Psoas muscle (tissue), 8 donors: ENCODE results near the gene C10orf105. TPM values are rescaled to one million over a fixed set of nuclear protein-coding genes. Genes with fewer than 3 reads are reported as not detected.
A peak's percentile ranks its signal among the peaks of the same experiment; 100 is the strongest.

Experiments used
- ATAC-seq, 4 donors: fragments of 200-7000 bp; cut with Tn5 transposase; one replicate each; pipeline ENCODE4 v1.9.1; 2020; ENCODE audit warnings: moderate library complexity in 3 of 4, mild to moderate bottlenecking in 2 of 4
- DNase-seq, 2 donors: peaks; one replicate each; pipeline ENCODE4 v3.0.0-alpha.2; 2020
- H3K27ac ChIP-seq: fragments of 200-600 bp; one replicate; pipeline ENCODE4 v1.8.0; 2022
- H3K27me3 ChIP-seq, 3 donors: fragments of 200-600 bp in 1 of 3; one replicate each; pipeline versions ENCODE4 v1.6.1 to v1.8.0; 2013 to 2022; ENCODE audit warnings: low read length in 2 of 3, mild to moderate bottlenecking in 2 of 3, moderate library complexity in 1 of 3; ENCODE audit not compliant: insufficient read depth in 3 of 3
- H3K36me3 ChIP-seq, 2 donors: fragments of 200-600 bp in 1 of 2; one replicate each; pipeline versions ENCODE4 v1.6.1 to v1.8.0; 2013 to 2022; ENCODE audit warnings: low read depth in 1 of 2, mild to moderate bottlenecking in 1 of 2, moderate library complexity in 1 of 2; ENCODE audit not compliant: insufficient read depth in 1 of 2
- H3K4me1 ChIP-seq: fragments of 200-600 bp; one replicate; pipeline ENCODE4 v1.8.0; 2022
- H3K4me3 ChIP-seq: fragments of 200-600 bp; one replicate; pipeline ENCODE4 v1.8.0; 2022; ENCODE audit warnings: mild to moderate bottlenecking
- H3K9me3 ChIP-seq: fragments of 200-600 bp; one replicate; pipeline ENCODE4 v1.8.0; 2022
- CTCF ChIP-seq: fragments of 200-600 bp; IDR thresholded peaks from one replicate; pipeline ENCODE4 v1.8.0; 2022; ENCODE audit warnings: antibody characterized with exemption
- WGBS, 3 donors: extraction: QIAGEN DNeasy Blood & Tissue Kit; methylation state at CpG; one replicate each; pipeline versions ENCODE4 v1.1.6 to v1.1.7; 2013; 5-methylcytosine and 5-hydroxymethylcytosine counted together
- intact Hi-C, 2 donors: fragments of 100-400 bp; cut with DNase I; formaldehyde crosslinking; loops; one replicate each; pipeline versions ENCODE4 v1.11.0 to v1.14.2; 2022
- polyA plus RNA-seq, 3 donors: library from polyadenylated mRNA; stranded (reverse); fragments of 200-250 nt; gene quantifications; one replicate each; pipeline ENCODE4 v1.2.3, GENCODE V29; 2013
- total RNA-seq, 4 donors: library from RNA; stranded (reverse); fragmentation: NEBNext Ultra II Directional in 2 of 4; extraction: Animal tissue kit (Norgen Biotek cat#: 25700) in 2 of 4; gene quantifications; one replicate each; pipeline versions ENCODE4 v1.2.1 to v1.2.4, GENCODE V29; 2021 to 2023
- donor health status: healthy with polysubstance abuse.
- donor health status: DM: no; HTN: no; CAD: no; lungs with moderate emphysema.
- donor health status: Bipolar disorder and iron deficiency.
- donor health status: healthy.
- donor health status: DM: yes; HTN: yes; CAD: no.
- donor health status: DM: no; HTN: no; CAD: no.
- donor health status: DM: no; HTN: no; CAD: no.
- donor health status: DM: yes; HTN: yes; CAD: no.

Gene C10orf105
- total and polyA plus RNA-seq, 7 donors: 0.01 to 0.03 (median 0.03) TPM; not detected in 4

DNA sequence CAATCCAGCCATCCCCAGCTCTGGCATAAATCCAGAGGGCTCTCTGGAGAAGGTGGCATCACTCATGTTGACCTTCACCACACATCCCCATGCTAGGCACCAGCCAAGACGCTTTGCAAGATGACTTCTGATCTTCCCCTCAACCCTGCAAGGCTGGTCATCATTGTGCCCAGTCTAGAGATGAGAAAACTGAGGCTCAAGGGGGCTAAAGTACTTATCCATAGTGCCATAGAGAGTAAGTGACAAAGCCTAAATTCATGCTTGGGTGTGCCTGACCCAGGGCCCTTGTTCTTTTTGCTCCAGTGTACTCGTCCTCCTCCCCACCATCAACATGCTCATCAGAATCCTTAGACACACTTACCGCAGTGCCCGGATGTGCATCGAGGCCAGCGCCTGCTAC lies 1.7 kb upstream of the C10orf105 start:
- no peak for ATAC-seq
- no peaks in the 10 kb centered on the region for H3K9me3 ChIP-seq
- H3K4me3 ChIP-seq: no peak overlapping the region
- DNase-seq: no peak
- H3K27ac ChIP-seq: no peak overlapping the region
- H3K36me3 ChIP-seq: no peaks in the 10 kb centered on the region
- 93 to 96% (median 94%) methylated on average over 6 of the region's 6 CpGs for WGBS, 3 donors
- TF ChIP-seq CTCF: no peak
- no peaks in the 10 kb centered on the region for H3K27me3 ChIP-seq
- intact Hi-C loops: no loop called here
- H3K4me1 ChIP-seq: no peaks in the 10 kb centered on the region

DNA sequence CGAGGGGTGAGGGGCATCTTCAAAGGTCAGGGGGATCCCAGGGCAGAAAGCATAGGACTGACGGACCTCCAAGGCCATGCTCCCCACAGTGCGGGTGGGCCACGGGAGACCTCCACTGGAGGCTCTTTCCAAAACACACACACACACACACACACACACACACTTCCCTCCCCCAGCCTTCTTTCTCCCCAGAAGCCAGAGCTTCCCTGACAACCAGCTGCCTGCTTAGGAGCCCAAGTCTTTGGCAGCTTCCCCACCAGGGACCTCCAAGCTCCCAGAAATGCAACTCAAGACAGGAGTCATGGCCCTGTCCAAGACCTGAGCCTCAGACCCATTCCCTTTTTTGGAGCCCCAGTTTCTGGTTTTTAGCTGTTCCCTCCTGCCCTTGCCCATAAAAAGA lies 710 bp upstream of the C10orf105 start:
- no peaks in the 10 kb centered on the region for H3K4me1 ChIP-seq
- 85 to 96% (median 92%) methylated on average over 4 of the region's 4 CpGs for WGBS, 3 donors
- no peak for DNase-seq
- no peak for TF ChIP-seq CTCF
- H3K27ac ChIP-seq: no peak overlapping the region
- H3K27me3 ChIP-seq: no peaks in the 10 kb centered on the region
- no peaks in the 10 kb centered on the region for H3K36me3 ChIP-seq
- ATAC-seq: no peak
- H3K4me3 ChIP-seq: no peak overlapping the region
- H3K9me3 ChIP-seq: no peaks in the 10 kb centered on the region
- intact Hi-C loops: no loop called here

GRCh38 chr10:71719042-71719441 lies 536 bp downstream of the C10orf105 start:
- WGBS, 3 donors: 50 to 57% (median 56%) methylated on average over 7 of the region's 7 CpGs
- TF ChIP-seq CTCF: no peak
- Histone ChIP-seq H3K27ac (peak overlapping the region; percentile 23), H3K9me3 (no peaks in the 10 kb centered on the region), H3K36me3 (no peaks in the 10 kb centered on the region), H3K4me1 (peaks cover 11% of the 10 kb centered on the region), H3K27me3 (no peaks in the 10 kb centered on the region), H3K4me3 (no peak overlapping the region)
- intact Hi-C loops: no loop called here
- ATAC-seq (peak in 2 of 4 donors; percentile 31 to 60), DNase-seq (peak in 1 of 2 donors; percentile 75)

GRCh38 chr10:71718165-71718698 lies 1.3 kb downstream of the C10orf105 start:
- no peak for DNase-seq
- Histone ChIP-seq H3K4me3 (no peak overlapping the region), H3K9me3 (no peaks in the 10 kb centered on the region), H3K27me3 (no peaks in the 10 kb centered on the region), H3K36me3 (no peaks in the 10 kb centered on the region), H3K4me1 (peaks cover 17% of the 10 kb centered on the region), H3K27ac (no peak overlapping the region)
- no peak for ATAC-seq
- intact Hi-C loops: no loop called here
- TF ChIP-seq CTCF: no peak
- WGBS, 3 donors: 78 to 86% (median 79%) methylated on average over 10 of the region's 10 CpGs

DNA sequence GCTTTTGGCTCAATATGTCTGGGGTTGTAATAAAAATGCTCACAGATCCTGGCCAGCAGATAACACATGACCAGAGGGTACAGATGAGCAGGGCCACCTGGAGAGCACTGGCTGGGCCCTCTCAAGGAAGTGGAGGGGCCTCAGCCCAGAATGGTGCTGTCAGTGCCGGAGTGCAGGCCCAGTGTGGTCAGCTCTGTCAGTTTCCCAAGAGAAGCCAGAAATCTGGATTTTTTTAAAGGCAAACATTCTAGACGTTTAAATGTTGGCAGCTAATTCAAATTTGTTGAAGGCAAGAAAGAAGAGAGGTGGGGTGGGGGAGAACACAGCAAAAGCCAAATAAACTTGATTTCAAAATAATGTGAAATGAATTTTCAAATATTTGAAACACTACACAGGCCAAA lies 2.0 kb downstream of the C10orf105 start:
- H3K27me3 ChIP-seq: no peaks in the 10 kb centered on the region
- ATAC-seq (no peak), DNase-seq (no peak)
- intact Hi-C loops: no loop called here
- no peaks in the 10 kb centered on the region for H3K36me3 ChIP-seq
- H3K27ac ChIP-seq: no peak overlapping the region
- peaks cover 20% of the 10 kb centered on the region for H3K4me1 ChIP-seq
- WGBS, 3 donors: 73 to 81% (median 74%) methylated on average over 2 of the region's 2 CpGs
- no peak for TF ChIP-seq CTCF
- H3K9me3 ChIP-seq: no peaks in the 10 kb centered on the region
- H3K4me3 ChIP-seq: no peak overlapping the region
